RWPE1 (cell line): ENCODE results near the gene SZT2.
A peak's percentile ranks its signal among the peaks of the same experiment; 100 is the strongest.

Source experiments
- CTCF ChIA-PET: fragments of 350-600 bp; sonication (Branson Sonifier 250); formaldehyde crosslinking; extraction: SDS; loops from one replicate; lab custom pipeline; 2021; lab: Yijun Ruan, JAX
- POLR2A ChIA-PET: fragments of 400-600 bp; formaldehyde crosslinking; extraction: SDS; loops from one replicate; lab custom pipeline; 2020; ENCODE audit warnings: antibody characterized with exemption; ENCODE audit not compliant: low non-redundant PET; lab: Yijun Ruan, JAX
- DNase-seq: peaks from one replicate; pipeline ENCODE4 v3.0.0; 2012; ENCODE audit warnings: low spot score
- H3K27ac ChIP-seq: fragments of 450-650 bp; 2 replicates; pipeline ENCODE4 v1.5.1; 2017
- CTCF ChIP-seq: fragments of 450-650 bp; conservative IDR thresholded peaks from 2 replicates; pipeline ENCODE4 v1.5.1; 2017; ENCODE audit warnings: low read depth, mild to moderate bottlenecking

Gene SZT2

GRCh38 chr1:43477716-43478115 is 88.0 kb downstream of the SZT2 start:
- DNase-seq: no peak
- TF ChIP-seq CTCF: no peak
- CTCF ChIA-PET: interaction anchor here (0.6 kb wide), 1 partner anchor 15 kb away, joined by 3 read pairs; no protein-coding TSS in a partner anchor

GRCh38 chr1:43479414-43479813 is 89.7 kb downstream of the SZT2 start:
- ChIA-PET CTCF (no interaction called here), POLR2A (no interaction called here)
- DNase-seq: no peak
- H3K27ac ChIP-seq: no peak overlapping the region
- no peak for TF ChIP-seq CTCF

More at GRCh38 chr1:43477716-43478115, 88.0 kb downstream of the SZT2 start:
- POLR2A ChIA-PET: no interaction called here
- peak overlapping the region; percentile 51; the same call in 1 of the 2 replicates for H3K27ac ChIP-seq

- no peak overlapping the region for H3K27ac ChIP-seq
- no peak for TF ChIP-seq CTCF
- ChIA-PET CTCF (interaction anchor here (0.6 kb wide), 1 partner anchor 453 kb away, joined by 6 read pairs; no protein-coding TSS in a partner anchor), POLR2A (no interaction called here)
- DNase-seq: no peak
Observed at GRCh38 chr1:43481491-43481890, 91.8 kb downstream of the SZT2 start.

GRCh38 chr1:43482215-43482614 is 92.5 kb downstream of the SZT2 start:
- DNase-seq: no peak
- ChIA-PET CTCF (no interaction called here), POLR2A (no interaction called here)
- no peak overlapping the region for H3K27ac ChIP-seq
- no peak for TF ChIP-seq CTCF

- TF ChIP-seq CTCF: no peak
- no peak overlapping the region for H3K27ac ChIP-seq
- no peak for DNase-seq
- ChIA-PET CTCF (no interaction called here), POLR2A (no interaction called here)
Observed at GRCh38 chr1:43484367-43484766, 94.7 kb downstream of the SZT2 start.

GRCh38 chr1:43488165-43488564 is 98.5 kb downstream of the SZT2 start:
- DNase-seq: no peak
- no peak for TF ChIP-seq CTCF
- ChIA-PET CTCF (interaction anchor here (0.6 kb wide), 1 partner anchor 12 kb away, joined by 3 read pairs; no protein-coding TSS in a partner anchor), POLR2A (no interaction called here)
- no peak overlapping the region for H3K27ac ChIP-seq
